ENCODE measurements around the gene LGR6.
"Not testable (repeated sequence)": the region's sequence is repeated elsewhere in the genome, so short reads cannot be mapped to it uniquely, and the experiment has no call there.

The LGR6 gene

GRCh38 chr1:202179828-202180750 is 13.5 kb upstream of the LGR6 start:
- ATAC-seq (ENCODE audit: low read depth): no peak
- Histone ChIP-seq H3K36me3 (ENCODE audit: low read depth) (no peaks in the 10 kb centered on the region), H3K27me3 (ENCODE audit: insufficient read depth, poor library complexity, severe bottlenecking) (no peaks in the 10 kb centered on the region), H3K27ac (ENCODE audit: poor library complexity, severe bottlenecking) (no peak overlapping the region), H3K9me3 (ENCODE audit: severe bottlenecking) (no peaks in the 10 kb centered on the region), H3K4me3 (ENCODE audit: severe bottlenecking) (no peak overlapping the region), H3K4me1 (ENCODE audit: insufficient read depth, poor library complexity, severe bottlenecking) (no peaks in the 10 kb centered on the region)
- no peak for DNase-seq (ENCODE audit: low spot score)
- TF ChIP-seq CTCF (IDR thresholded peaks at IDR 0.05; ENCODE audit: poor library complexity, severe bottlenecking): no peak

GRCh38 chr1:202180751-202181139 is 12.9 kb upstream of the LGR6 start:
- ATAC-seq (ENCODE audit: low read depth); H3K4me3 ChIP-seq (ENCODE audit: severe bottlenecking): not testable (repeated sequence)

GRCh38 chr1:202181586-202181985 is 12.0 kb upstream of the LGR6 start:
- no peak for TF ChIP-seq CTCF (IDR thresholded peaks at IDR 0.05; ENCODE audit: poor library complexity, severe bottlenecking)
- no peaks in the 10 kb centered on the region for H3K9me3 ChIP-seq (ENCODE audit: severe bottlenecking)
- DNase-seq (ENCODE audit: low spot score) (no peak), ATAC-seq (ENCODE audit: low read depth) (no peak)
- no peaks in the 10 kb centered on the region for H3K27me3 ChIP-seq (ENCODE audit: insufficient read depth, poor library complexity, severe bottlenecking)
- H3K36me3 ChIP-seq (ENCODE audit: low read depth): no peaks in the 10 kb centered on the region
- no peaks in the 10 kb centered on the region for H3K4me1 ChIP-seq (ENCODE audit: insufficient read depth, poor library complexity, severe bottlenecking)
- H3K4me3 ChIP-seq (ENCODE audit: severe bottlenecking): no peak overlapping the region
- H3K27ac ChIP-seq (ENCODE audit: poor library complexity, severe bottlenecking): no peak overlapping the region

More at GRCh38 chr1:202180751-202181139, 12.9 kb upstream of the LGR6 start:
- H3K27me3 ChIP-seq (ENCODE audit: insufficient read depth, poor library complexity, severe bottlenecking); H3K9me3 ChIP-seq (ENCODE audit: severe bottlenecking); DNase-seq (ENCODE audit: low spot score); H3K27ac ChIP-seq (ENCODE audit: poor library complexity, severe bottlenecking); H3K4me1 ChIP-seq (ENCODE audit: insufficient read depth, poor library complexity, severe bottlenecking); H3K36me3 ChIP-seq (ENCODE audit: low read depth): not testable (repeated sequence)

GRCh38 chr1:202182040-202182877 is 11.3 kb upstream of the LGR6 start:
- Histone ChIP-seq H3K4me3 (ENCODE audit: severe bottlenecking) (no peak overlapping the region), H3K27ac (ENCODE audit: poor library complexity, severe bottlenecking) (no peak overlapping the region), H3K4me1 (ENCODE audit: insufficient read depth, poor library complexity, severe bottlenecking) (no peaks in the 10 kb centered on the region), H3K9me3 (ENCODE audit: severe bottlenecking) (no peaks in the 10 kb centered on the region), H3K36me3 (ENCODE audit: low read depth) (no peaks in the 10 kb centered on the region), H3K27me3 (ENCODE audit: insufficient read depth, poor library complexity, severe bottlenecking) (no peaks in the 10 kb centered on the region)
- DNase-seq (ENCODE audit: low spot score) (no peak), ATAC-seq (ENCODE audit: low read depth) (no peak)
- TF ChIP-seq CTCF (IDR thresholded peaks at IDR 0.05; ENCODE audit: poor library complexity, severe bottlenecking): no peak

GRCh38 chr1:202184750-202185460 is 8.7 kb upstream of the LGR6 start:
- Histone ChIP-seq H3K9me3 (ENCODE audit: severe bottlenecking) (no peaks in the 10 kb centered on the region), H3K36me3 (ENCODE audit: low read depth) (no peaks in the 10 kb centered on the region), H3K4me1 (ENCODE audit: insufficient read depth, poor library complexity, severe bottlenecking) (no peaks in the 10 kb centered on the region), H3K27ac (ENCODE audit: poor library complexity, severe bottlenecking) (no peak overlapping the region), H3K27me3 (ENCODE audit: insufficient read depth, poor library complexity, severe bottlenecking) (no peaks in the 10 kb centered on the region), H3K4me3 (ENCODE audit: severe bottlenecking) (no peak overlapping the region)
- ATAC-seq (ENCODE audit: low read depth) (peak; percentile 75), DNase-seq (ENCODE audit: low spot score) (peak; percentile 84)
- peak; percentile 79 for TF ChIP-seq CTCF (IDR thresholded peaks at IDR 0.05; ENCODE audit: poor library complexity, severe bottlenecking)

All from RWPE2 (cell line).